ENCODE results near the gene FGF3. TPM values are rescaled to one million over a fixed set of nuclear protein-coding genes. Genes with fewer than 3 reads are reported as not detected.

Gene FGF3
- total and polyA plus RNA-seq, 2 experiments from 2014 or later = 0.77 TPM; not detected in 1

DNA sequence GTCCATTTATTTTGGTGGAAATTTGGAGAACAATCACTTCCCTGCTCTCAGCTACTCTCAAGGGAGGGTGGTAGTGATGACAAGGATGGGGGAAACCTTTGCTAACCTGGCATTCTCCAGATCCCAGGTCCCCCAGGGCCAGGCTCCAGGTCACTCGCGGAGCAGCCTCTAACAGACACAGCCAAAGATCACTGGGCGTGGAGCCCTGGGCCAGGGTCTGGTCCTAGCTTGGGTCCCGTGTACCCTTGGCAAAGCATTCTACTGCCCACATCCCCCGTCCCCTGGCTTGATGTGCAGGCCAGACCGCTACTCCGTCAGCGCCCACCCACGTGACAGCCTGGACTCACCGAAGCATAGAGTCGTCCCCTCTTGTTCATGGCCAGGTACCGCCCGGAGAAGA is 3.2 kb downstream of the FGF3 start:
- TF ChIP-seq CTCF (IDR thresholded peaks at IDR 0.05; ENCODE audit: low read depth, low read length) = no peak
- Histone ChIP-seq H3K36me3 (no peaks in the 10 kb centered on the region), H3K27ac (no peak overlapping the region), H3K27me3 (peaks cover 68% of the 10 kb centered on the region), H3K4me3 (no peak overlapping the region), H3K9me3 (ENCODE audit: low read depth) (no peaks in the 10 kb centered on the region), H3K4me1 (ENCODE audit: low read depth) (peaks cover 13% of the 10 kb centered on the region)
- no peak for DNase-seq (ENCODE audit: low read depth in 1 of 2, low spot score in 1 of 2)

- DNase-seq (ENCODE audit: low read depth in 1 of 2, low spot score in 1 of 2) = no peak
- Histone ChIP-seq H3K4me3 (no peak overlapping the region), H3K27me3 (peaks cover 58% of the 10 kb centered on the region), H3K27ac (no peak overlapping the region), H3K4me1 (ENCODE audit: low read depth) (peaks cover 13% of the 10 kb centered on the region), H3K36me3 (no peaks in the 10 kb centered on the region), H3K9me3 (ENCODE audit: low read depth) (no peaks in the 10 kb centered on the region)
- TF ChIP-seq CTCF (IDR thresholded peaks at IDR 0.05; ENCODE audit: low read depth, low read length) = no peak
Observed at GRCh38 chr11:69814902-69815301, 4.3 kb downstream of the FGF3 start.

DNA sequence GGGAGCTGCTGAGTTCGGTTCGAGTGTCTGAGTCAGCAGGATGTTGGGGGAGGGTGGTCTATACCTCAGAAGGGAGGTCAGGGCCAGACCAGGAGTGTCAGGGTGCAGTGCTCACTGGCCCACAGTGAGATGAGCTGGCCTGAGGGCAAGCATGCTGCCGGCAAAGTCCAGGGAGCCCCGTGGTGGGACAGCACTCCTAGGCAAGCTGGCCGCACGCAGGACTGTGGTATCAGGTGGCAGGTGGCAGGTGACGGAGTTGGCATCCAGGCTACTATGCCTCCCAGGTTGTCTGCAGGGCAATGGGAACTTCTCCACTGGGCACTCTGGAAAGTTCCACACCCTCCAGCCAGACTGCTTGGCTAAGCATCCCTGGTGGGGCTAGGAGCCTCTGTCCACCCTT is 4.8 kb downstream of the FGF3 start:
- no peak overlapping the region for H3K4me3 ChIP-seq
- H3K27me3 ChIP-seq = peaks cover 53% of the 10 kb centered on the region
- no peaks in the 10 kb centered on the region for H3K9me3 ChIP-seq (ENCODE audit: low read depth)
- TF ChIP-seq CTCF (IDR thresholded peaks at IDR 0.05; ENCODE audit: low read depth, low read length) = no peak
- no peak overlapping the region for H3K27ac ChIP-seq
- H3K36me3 ChIP-seq = no peaks in the 10 kb centered on the region
- DNase-seq (ENCODE audit: low read depth in 1 of 2, low spot score in 1 of 2) = no peak
- H3K4me1 ChIP-seq (ENCODE audit: low read depth) = peaks cover 13% of the 10 kb centered on the region

DNA sequence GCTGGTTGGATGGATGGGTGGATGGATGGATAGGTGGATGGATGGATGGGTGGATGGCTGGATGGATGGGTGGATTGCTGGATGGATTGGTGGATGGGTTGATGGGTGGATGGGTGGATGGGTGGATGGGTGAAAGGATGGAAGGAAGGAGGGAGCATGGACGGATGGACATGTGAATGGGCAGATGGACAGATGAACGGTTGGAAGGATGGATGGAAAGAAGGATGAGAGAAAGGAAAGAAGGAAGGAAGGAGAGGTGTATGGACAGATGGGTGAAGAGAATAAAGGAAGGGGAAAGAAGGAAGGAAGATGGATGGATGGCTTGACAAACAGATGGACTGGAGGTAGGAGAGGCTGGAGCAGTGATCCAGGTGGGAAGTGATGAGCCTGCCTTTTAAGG is 5.4 kb downstream of the FGF3 start:
- peaks cover 47% of the 10 kb centered on the region for H3K27me3 ChIP-seq
- H3K4me1 ChIP-seq (ENCODE audit: low read depth) = peaks cover 13% of the 10 kb centered on the region
- no peak overlapping the region for H3K27ac ChIP-seq
- no peak for DNase-seq (ENCODE audit: low read depth in 1 of 2, low spot score in 1 of 2)
- no peak for TF ChIP-seq CTCF (IDR thresholded peaks at IDR 0.05; ENCODE audit: low read depth, low read length)
- H3K36me3 ChIP-seq = no peaks in the 10 kb centered on the region
- H3K4me3 ChIP-seq = no peak overlapping the region
- H3K9me3 ChIP-seq (ENCODE audit: low read depth) = no peaks in the 10 kb centered on the region

GRCh38 chr11:69812946-69813345 is 6.3 kb downstream of the FGF3 start:
- H3K27me3 ChIP-seq = peaks cover 38% of the 10 kb centered on the region
- peaks cover 13% of the 10 kb centered on the region for H3K4me1 ChIP-seq (ENCODE audit: low read depth)
- H3K36me3 ChIP-seq = no peaks in the 10 kb centered on the region
- H3K9me3 ChIP-seq (ENCODE audit: low read depth) = no peaks in the 10 kb centered on the region
- TF ChIP-seq CTCF (IDR thresholded peaks at IDR 0.05; ENCODE audit: low read depth, low read length) = no peak
- DNase-seq (ENCODE audit: low read depth in 1 of 2, low spot score in 1 of 2) = no peak
- H3K27ac ChIP-seq = no peak overlapping the region
- no peak overlapping the region for H3K4me3 ChIP-seq

- TF ChIP-seq CTCF (IDR thresholded peaks at IDR 0.05; ENCODE audit: low read depth, low read length) = no peak
- H3K36me3 ChIP-seq = no peaks in the 10 kb centered on the region
- peaks cover 7% of the 10 kb centered on the region for H3K4me1 ChIP-seq (ENCODE audit: low read depth)
- H3K4me3 ChIP-seq = no peak overlapping the region
- H3K27ac ChIP-seq = no peak overlapping the region
- peaks cover 31% of the 10 kb centered on the region for H3K27me3 ChIP-seq
- no peak for DNase-seq (ENCODE audit: low read depth in 1 of 2, low spot score in 1 of 2)
- no peaks in the 10 kb centered on the region for H3K9me3 ChIP-seq (ENCODE audit: low read depth)
Observed at GRCh38 chr11:69812256-69812655, 7.0 kb downstream of the FGF3 start.

Data from cardiac muscle cell (in vitro differentiated cells and primary cell).